ENCODE data around the gene CDSN.
"Not testable (repeated sequence)": the region's sequence is repeated elsewhere in the genome, so short reads cannot be mapped to it uniquely, and the experiment has no call there.

The CDSN gene

GRCh38 chr6:31068669-31069340 lies 51.4 kb downstream of the CDSN start:
- peak; percentile 96 for TF ChIP-seq CTCF (IDR thresholded peaks at IDR 0.05; ENCODE audit: insufficient read depth, low read depth, low read length, missing control alignments)
- no peak overlapping the region for H3K4me3 ChIP-seq (ENCODE audit: low read length)
- DNase-seq (ENCODE audit: low read depth) = peak; percentile 83

- DNase-seq (ENCODE audit: low read depth); H3K4me3 ChIP-seq (ENCODE audit: low read length): not testable (repeated sequence)
Measured at GRCh38 chr6:31067891-31068668, 52.2 kb downstream of the CDSN start.

GRCh38 chr6:31067028-31067427 lies 53.2 kb downstream of the CDSN start:
- not testable (repeated sequence) for H3K4me3 ChIP-seq (ENCODE audit: low read length); DNase-seq (ENCODE audit: low read depth)

GRCh38 chr6:31065556-31065955 lies 54.7 kb downstream of the CDSN start:
- no peak for TF ChIP-seq CTCF (IDR thresholded peaks at IDR 0.05; ENCODE audit: insufficient read depth, low read depth, low read length, missing control alignments)
- no peak overlapping the region for H3K4me3 ChIP-seq (ENCODE audit: low read length)
- DNase-seq (ENCODE audit: low read depth) = no peak

Measured in epithelial cell of esophagus (primary cell).